ENCODE measurements around the gene TELO2. TPM values are rescaled to one million over a fixed set of nuclear protein-coding genes. Genes with fewer than 3 reads are reported as not detected.

TELO2 gene
- total and polyA plus RNA-seq, 9 donors: 14.5 to 40.4 (median 35.8) TPM

DNA sequence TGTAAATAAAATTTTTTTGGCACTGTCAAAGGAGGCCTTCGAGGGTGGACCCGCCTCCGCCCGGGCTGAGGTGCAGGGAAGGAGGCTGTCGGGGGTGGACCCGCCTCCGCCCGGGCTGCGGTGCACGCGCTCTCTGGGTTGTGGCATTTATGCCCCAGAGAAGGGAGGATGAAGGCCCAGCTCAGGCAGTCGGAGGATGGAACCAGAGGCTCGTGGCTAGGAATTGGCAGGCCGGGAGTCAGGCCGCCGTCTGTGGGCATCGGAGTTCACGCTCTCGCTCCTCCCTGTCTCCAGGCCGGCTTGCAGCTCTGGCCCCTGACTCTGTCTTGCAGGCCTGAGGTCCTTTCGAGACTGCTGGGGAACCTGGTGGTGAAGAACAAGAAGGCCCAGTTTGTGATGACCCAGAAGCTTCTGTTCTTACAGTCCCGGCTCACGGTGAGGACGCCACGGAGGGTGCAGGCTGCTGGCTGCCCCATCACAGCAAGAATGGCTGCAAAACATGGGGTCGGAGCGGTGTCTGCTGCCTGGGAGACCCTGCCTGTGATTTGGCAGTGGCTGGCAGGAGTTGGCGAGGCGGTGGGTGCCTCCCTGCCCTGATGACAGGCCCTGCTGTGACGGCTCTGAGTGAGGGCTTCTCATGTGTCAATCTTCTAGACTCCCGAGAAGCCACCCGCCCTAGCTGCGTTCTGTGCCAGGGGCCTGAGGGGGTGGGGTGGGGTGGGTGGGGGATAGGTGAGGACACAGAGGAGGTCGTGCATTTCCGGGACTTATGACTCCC is 5.9 kb downstream of the TELO2 start:
- peaks cover 13% of the 10 kb centered on the region for H3K4me1 ChIP-seq (ENCODE audit: control insufficient read depth, insufficient read depth, low read length)
- 92% methylated on average over 30 of the region's 35 CpGs for WGBS (ENCODE audit: insufficient coverage)
- no peak overlapping the region for H3K27ac ChIP-seq (ENCODE audit: low read length)
- peaks cover 92% of the 10 kb centered on the region for H3K36me3 ChIP-seq (ENCODE audit: control insufficient read depth, insufficient read depth, low read length)
- no peak for DNase-seq
- no peaks in the 10 kb centered on the region for H3K27me3 ChIP-seq (ENCODE audit: control insufficient read depth, insufficient read depth, low read length)
- H3K9me3 ChIP-seq (replicated peaks; ENCODE audit: control insufficient read depth, low read depth, low read length): no peaks in the 10 kb centered on the region
- H3K4me3 ChIP-seq (ENCODE audit: low read length): no peak overlapping the region

DNA sequence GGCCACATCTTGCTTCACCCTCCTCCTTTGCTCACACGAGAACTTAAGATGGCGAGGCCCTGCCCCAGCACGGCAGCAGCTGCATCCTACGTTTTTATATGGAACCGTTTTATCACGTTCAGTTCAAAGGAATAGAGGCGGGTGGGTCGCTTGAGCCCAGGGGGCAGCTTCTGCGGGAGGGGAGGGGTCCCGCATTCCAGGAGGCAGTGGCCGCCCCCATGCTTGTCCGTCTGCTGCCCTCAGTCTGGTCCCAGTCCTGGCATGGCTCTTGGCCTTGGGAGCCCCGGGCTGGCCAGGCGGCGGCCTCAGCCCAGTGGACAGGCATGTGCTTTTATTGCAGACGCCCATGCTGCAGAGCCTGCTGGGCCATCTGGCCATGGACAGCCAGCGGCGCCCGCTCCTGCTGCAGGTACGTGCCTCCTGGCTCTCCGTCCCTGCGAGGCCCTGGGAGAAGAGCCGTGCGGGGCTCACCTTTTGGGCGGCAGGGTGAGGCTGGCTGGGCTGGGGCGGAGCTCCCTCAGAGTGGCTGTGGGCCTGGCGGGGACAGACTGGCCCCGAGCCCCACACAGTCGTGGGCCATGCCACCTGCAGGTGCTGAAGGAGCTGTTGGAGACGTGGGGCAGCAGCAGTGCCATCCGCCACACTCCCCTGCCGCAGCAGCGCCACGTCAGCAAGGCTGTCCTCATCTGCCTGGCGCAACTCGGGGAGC is 6.8 kb downstream of the TELO2 start:
- peaks cover 5% of the 10 kb centered on the region for H3K4me1 ChIP-seq (ENCODE audit: control insufficient read depth, insufficient read depth, low read length)
- peaks cover 88% of the 10 kb centered on the region for H3K36me3 ChIP-seq (ENCODE audit: control insufficient read depth, insufficient read depth, low read length)
- DNase-seq: no peak
- no peak overlapping the region for H3K4me3 ChIP-seq (ENCODE audit: low read length)
- 91% methylated on average over 36 of the region's 36 CpGs for WGBS (ENCODE audit: insufficient coverage)
- no peaks in the 10 kb centered on the region for H3K27me3 ChIP-seq (ENCODE audit: control insufficient read depth, insufficient read depth, low read length)
- H3K9me3 ChIP-seq (replicated peaks; ENCODE audit: control insufficient read depth, low read depth, low read length): no peaks in the 10 kb centered on the region
- H3K27ac ChIP-seq (ENCODE audit: low read length): no peak overlapping the region

DNA sequence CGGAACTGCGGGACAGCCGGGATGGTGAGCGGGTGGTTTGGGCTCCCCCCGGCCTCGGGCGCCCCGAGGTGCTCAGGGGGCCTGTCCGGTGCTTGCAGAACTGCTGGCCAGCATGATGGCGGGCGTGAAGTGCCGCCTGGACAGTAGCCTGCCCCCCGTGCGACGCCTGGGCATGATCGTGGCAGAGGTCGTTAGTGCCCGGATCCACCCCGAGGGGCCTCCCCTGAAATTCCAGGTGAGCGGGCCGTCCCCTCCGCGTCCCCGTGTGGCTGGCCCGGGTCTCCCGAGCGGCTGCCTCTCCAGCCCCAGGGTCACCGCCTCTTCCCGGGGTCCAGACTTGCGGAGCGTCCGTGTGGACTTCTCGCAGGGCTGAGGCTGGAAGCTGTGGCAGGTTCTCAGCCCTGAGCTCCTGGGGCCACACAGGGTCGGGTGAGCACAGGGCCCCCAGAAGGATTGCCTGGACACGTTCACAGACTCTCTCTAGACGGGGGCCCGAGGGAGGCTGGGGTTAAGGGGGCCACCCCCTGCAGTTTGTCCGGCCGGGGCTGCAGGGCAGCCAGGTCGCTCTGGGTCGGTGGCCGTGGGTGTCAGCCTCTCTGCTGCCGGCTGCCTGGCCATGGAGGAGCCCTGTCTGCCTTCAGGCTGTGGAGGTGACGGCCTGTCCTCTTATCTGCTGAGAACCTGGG is 7.4 kb downstream of the TELO2 start:
- no peaks in the 10 kb centered on the region for H3K4me1 ChIP-seq (ENCODE audit: control insufficient read depth, insufficient read depth, low read length)
- no peak for DNase-seq
- 94% methylated on average over 44 of the region's 44 CpGs for WGBS (ENCODE audit: insufficient coverage)
- no peak overlapping the region for H3K27ac ChIP-seq (ENCODE audit: low read length)
- peaks cover 87% of the 10 kb centered on the region for H3K36me3 ChIP-seq (ENCODE audit: control insufficient read depth, insufficient read depth, low read length)
- H3K9me3 ChIP-seq (replicated peaks; ENCODE audit: control insufficient read depth, low read depth, low read length): no peaks in the 10 kb centered on the region
- no peak overlapping the region for H3K4me3 ChIP-seq (ENCODE audit: low read length)
- H3K27me3 ChIP-seq (ENCODE audit: control insufficient read depth, insufficient read depth, low read length): no peaks in the 10 kb centered on the region

DNA sequence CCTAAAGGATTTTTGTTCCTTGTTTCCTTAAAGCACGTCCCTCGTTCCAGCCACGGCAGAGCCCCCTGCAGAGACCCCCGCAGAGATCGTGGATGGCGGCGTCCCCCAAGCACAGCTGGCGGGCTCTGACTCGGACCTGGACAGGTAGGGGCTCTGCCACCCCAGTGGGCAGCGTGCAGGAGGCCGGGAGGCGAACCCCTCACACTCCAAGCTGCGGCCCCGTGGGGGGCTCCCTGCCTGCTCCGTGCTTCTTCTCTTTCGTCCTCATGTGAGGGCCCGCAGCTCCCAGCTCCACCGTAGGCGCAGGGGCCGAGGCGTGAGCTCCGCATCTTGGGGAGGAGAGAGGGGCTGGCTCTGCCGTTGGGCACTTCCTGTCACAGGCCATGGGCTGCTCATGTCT is 8.5 kb downstream of the TELO2 start:
- WGBS (ENCODE audit: insufficient coverage): 96% methylated on average over 23 of the region's 23 CpGs
- H3K27ac ChIP-seq (ENCODE audit: low read length): no peak overlapping the region

DNA sequence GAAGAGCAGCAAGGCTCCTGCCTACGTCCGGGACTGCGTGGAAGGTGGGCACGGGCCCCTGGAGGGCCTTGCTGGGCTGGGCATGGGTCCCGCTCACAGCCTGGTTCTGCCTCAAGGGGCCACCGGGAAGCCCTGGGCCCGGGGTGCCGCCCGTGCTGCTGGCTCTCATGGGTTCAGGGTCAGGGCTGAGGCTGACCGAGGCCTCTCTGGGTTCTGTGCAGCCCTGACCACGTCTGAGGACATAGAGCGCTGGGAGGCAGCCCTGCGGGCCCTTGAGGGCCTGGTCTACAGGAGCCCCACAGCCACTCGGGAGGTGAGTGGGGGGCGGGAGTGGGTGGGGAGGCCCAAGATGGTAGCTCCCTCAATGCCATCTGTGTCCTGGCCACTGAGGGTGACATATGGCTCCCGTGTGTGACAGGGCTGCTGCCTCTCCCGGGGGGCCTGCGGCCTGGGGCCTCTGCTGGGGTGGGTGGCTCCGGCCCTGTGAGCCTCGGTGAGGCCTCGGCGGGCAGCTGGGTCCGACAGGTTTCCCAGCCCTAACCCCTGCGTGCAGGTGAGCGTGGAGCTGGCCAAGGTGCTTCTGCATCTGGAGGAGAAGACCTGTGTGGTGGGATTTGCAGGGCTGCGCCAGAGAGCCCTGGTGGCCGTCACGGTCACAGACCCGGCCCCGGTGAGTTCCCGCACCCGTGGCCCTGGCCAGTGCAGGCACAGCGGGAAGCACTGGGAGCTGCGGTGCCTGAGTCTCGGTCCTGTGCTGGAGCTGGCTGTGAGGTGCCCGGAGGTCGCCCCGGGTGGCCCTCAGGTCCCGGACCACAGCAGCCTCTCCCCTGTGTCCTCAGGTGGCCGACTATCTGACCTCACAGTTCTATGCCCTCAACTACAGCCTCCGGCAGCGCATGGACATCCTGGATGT is 9.2 kb downstream of the TELO2 start:
- no peaks in the 10 kb centered on the region for H3K9me3 ChIP-seq (replicated peaks; ENCODE audit: control insufficient read depth, low read depth, low read length)
- 95% methylated on average over 40 of the region's 42 CpGs for WGBS (ENCODE audit: insufficient coverage)
- no peak overlapping the region for H3K4me3 ChIP-seq (ENCODE audit: low read length)
- H3K36me3 ChIP-seq (ENCODE audit: control insufficient read depth, insufficient read depth, low read length): peaks cover 86% of the 10 kb centered on the region
- DNase-seq: no peak
- H3K27me3 ChIP-seq (ENCODE audit: control insufficient read depth, insufficient read depth, low read length): no peaks in the 10 kb centered on the region
- no peaks in the 10 kb centered on the region for H3K4me1 ChIP-seq (ENCODE audit: control insufficient read depth, insufficient read depth, low read length)
- no peak overlapping the region for H3K27ac ChIP-seq (ENCODE audit: low read length)

More for the DNA sequence above, 8.5 kb downstream of the TELO2 start:
- Histone ChIP-seq H3K9me3 (replicated peaks; ENCODE audit: control insufficient read depth, low read depth, low read length) (no peaks in the 10 kb centered on the region), H3K36me3 (ENCODE audit: control insufficient read depth, insufficient read depth, low read length) (peaks cover 87% of the 10 kb centered on the region), H3K4me3 (ENCODE audit: low read length) (no peak overlapping the region), H3K4me1 (ENCODE audit: control insufficient read depth, insufficient read depth, low read length) (no peaks in the 10 kb centered on the region), H3K27me3 (ENCODE audit: control insufficient read depth, insufficient read depth, low read length) (no peaks in the 10 kb centered on the region)
- DNase-seq: no peak

DNA sequence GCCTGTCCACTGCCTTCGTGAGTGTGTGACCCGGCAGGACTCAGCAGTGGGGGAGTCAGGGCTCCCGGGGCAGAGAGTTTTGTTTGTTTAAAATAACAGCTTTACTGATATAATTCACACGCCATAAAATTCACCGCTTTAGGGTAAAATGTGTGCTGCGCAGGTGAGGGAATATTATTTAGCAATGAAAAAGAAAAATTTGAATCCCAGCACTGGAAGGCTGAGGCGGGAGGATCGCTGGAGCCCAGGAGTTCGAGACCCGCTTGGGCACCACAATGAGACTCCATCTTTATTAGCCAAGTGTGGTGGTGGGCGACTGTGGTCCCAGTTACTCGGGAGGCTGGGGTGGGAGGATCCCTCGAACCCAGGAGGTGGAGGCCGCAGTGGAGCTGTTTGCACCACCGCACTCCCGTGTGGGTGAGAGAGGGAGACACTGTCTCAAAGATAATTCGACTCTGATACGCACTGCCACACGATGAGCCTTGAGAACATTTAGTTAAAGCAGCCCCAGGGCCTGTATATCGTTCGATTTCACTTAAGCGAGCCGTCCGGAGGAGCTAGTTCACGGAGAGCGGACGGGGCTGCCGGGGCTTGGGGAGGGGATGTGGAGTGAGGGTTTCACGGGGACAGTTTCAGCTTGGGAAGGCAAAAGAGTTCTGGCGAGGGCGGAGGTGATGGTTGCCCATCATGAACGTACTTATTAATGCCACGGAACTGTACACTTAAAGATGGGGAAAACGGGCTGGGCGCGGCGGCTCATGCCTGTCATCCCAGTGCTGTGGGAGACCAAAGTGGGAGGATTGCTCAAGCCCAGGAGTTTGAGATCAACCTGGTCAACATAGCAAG is 10.2 kb downstream of the TELO2 start:
- peaks cover 80% of the 10 kb centered on the region for H3K36me3 ChIP-seq (ENCODE audit: control insufficient read depth, insufficient read depth, low read length)
- peaks cover under 1% of the 10 kb centered on the region for H3K4me1 ChIP-seq (ENCODE audit: control insufficient read depth, insufficient read depth, low read length)
- no peak overlapping the region for H3K4me3 ChIP-seq (ENCODE audit: low read length)
- 90% methylated on average over 29 of the region's 37 CpGs for WGBS (ENCODE audit: insufficient coverage)
- H3K27me3 ChIP-seq (ENCODE audit: control insufficient read depth, insufficient read depth, low read length): no peaks in the 10 kb centered on the region
- no peak overlapping the region for H3K27ac ChIP-seq (ENCODE audit: low read length)
- DNase-seq: no peak
- H3K9me3 ChIP-seq (replicated peaks; ENCODE audit: control insufficient read depth, low read depth, low read length): no peaks in the 10 kb centered on the region

DNA sequence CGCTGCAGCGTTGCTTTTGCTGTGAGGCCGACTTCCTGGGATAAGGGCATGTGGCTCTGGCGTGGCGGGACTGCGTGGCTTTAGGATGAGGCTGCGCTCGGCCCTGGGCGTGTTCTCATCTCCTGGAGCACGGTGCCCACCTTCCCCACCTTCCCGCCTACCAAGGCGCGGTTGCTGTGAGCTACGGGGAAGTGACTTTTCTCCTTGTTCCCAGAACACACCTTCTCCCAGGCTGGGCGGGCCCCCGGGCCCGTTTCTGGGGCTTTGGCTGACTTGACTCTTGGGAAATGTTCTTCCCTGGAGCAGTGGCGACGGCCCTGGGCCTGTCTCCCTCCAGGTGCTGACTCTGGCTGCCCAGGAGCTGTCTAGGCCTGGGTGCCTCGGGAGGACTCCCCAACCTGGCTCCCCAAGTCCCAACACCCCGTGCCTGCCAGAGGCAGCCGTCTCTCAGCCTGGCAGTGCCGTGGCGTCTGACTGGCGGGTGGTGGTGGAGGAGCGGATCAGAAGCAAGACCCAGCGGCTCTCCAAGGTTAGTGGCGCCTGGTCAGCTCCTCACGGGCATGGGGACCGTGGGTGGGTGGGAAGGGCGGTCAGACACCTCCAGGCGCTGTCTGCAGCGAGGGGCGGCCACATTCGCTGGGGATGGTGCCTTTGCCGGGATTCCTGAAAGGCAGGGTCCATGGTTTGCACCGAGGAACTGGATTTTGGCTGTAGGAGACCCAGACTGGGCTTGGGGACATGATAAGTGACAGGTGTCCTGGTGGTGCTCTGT is 12.1 kb downstream of the TELO2 start:
- no peak overlapping the region for H3K27ac ChIP-seq (ENCODE audit: low read length)
- H3K4me1 ChIP-seq (ENCODE audit: control insufficient read depth, insufficient read depth, low read length): peaks cover 20% of the 10 kb centered on the region
- no peaks in the 10 kb centered on the region for H3K9me3 ChIP-seq (replicated peaks; ENCODE audit: control insufficient read depth, low read depth, low read length)
- WGBS (ENCODE audit: insufficient coverage): 95% methylated on average over 35 of the region's 37 CpGs
- H3K36me3 ChIP-seq (ENCODE audit: control insufficient read depth, insufficient read depth, low read length): peaks cover 74% of the 10 kb centered on the region
- no peaks in the 10 kb centered on the region for H3K27me3 ChIP-seq (ENCODE audit: control insufficient read depth, insufficient read depth, low read length)
- no peak for DNase-seq
- no peak overlapping the region for H3K4me3 ChIP-seq (ENCODE audit: low read length)

DNA sequence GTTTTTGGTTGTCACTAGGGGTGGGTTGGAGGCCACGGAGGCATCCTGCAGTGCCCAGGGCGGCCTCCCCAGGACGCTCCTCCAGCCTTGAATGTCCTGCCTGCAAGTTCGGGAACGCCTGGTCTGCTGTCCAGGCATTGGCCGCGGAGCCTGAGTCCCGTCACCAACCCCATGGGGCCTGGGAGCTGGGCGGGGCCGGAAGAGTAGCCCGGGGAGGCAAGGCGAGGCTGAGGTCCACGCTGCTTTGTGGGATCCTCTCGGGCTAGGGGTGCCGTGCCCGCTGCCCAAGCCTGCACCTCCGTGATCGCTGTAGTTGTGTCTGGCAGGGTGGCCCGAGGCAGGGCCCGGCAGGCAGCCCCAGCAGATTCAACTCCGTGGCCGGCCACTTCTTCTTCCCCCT is 12.8 kb downstream of the TELO2 start:
- WGBS (ENCODE audit: insufficient coverage): 85% methylated on average over 14 of the region's 22 CpGs
- Histone ChIP-seq H3K4me1 (ENCODE audit: control insufficient read depth, insufficient read depth, low read length) (peaks cover 26% of the 10 kb centered on the region), H3K36me3 (ENCODE audit: control insufficient read depth, insufficient read depth, low read length) (peaks cover 74% of the 10 kb centered on the region), H3K4me3 (ENCODE audit: low read length) (no peak overlapping the region), H3K27me3 (ENCODE audit: control insufficient read depth, insufficient read depth, low read length) (no peaks in the 10 kb centered on the region), H3K9me3 (replicated peaks; ENCODE audit: control insufficient read depth, low read depth, low read length) (no peaks in the 10 kb centered on the region), H3K27ac (ENCODE audit: low read length) (no peak overlapping the region)
- DNase-seq: no peak
